ENCODE measurements around the gene TTC9B.
A peak's percentile ranks its signal among the peaks of the same experiment; 100 is the strongest.

Gene TTC9B

GRCh38 chr19:40247735-40248262 lies 29.6 kb upstream of the TTC9B start:
- DNase-seq, result no peak

- DNase-seq, result no peak
Measured at GRCh38 chr19:40247178-40247577, 29.0 kb upstream of the TTC9B start.

- no peak for DNase-seq
Measured at GRCh38 chr19:40246292-40247073, 28.3 kb upstream of the TTC9B start.

GRCh38 chr19:40245506-40246128 lies 27.4 kb upstream of the TTC9B start:
- peak in 1 of 2 donors; percentile 2 for DNase-seq

- DNase-seq, result no peak
Measured at GRCh38 chr19:40244579-40245317, 26.6 kb upstream of the TTC9B start.

GRCh38 chr19:40243181-40243580 lies 25.0 kb upstream of the TTC9B start:
- no peak for DNase-seq

GRCh38 chr19:40242480-40242879 lies 24.3 kb upstream of the TTC9B start:
- DNase-seq, result no peak

GRCh38 chr19:40241809-40242384 lies 23.7 kb upstream of the TTC9B start:
- DNase-seq, result no peak

- no peak for DNase-seq
Measured at GRCh38 chr19:40241125-40241808, 23.1 kb upstream of the TTC9B start.

GRCh38 chr19:40240332-40240731 lies 22.1 kb upstream of the TTC9B start:
- DNase-seq, result no peak

GRCh38 chr19:40239415-40240226 lies 21.4 kb upstream of the TTC9B start:
- no peak for DNase-seq

GRCh38 chr19:40238775-40239174 lies 20.6 kb upstream of the TTC9B start:
- no peak for DNase-seq

- DNase-seq, result no peak
Measured at GRCh38 chr19:40237791-40238190, 19.6 kb upstream of the TTC9B start.

GRCh38 chr19:40236366-40236765 lies 18.2 kb upstream of the TTC9B start:
- no peak for DNase-seq

GRCh38 chr19:40236026-40236355 lies 17.8 kb upstream of the TTC9B start:
- no peak for DNase-seq

GRCh38 chr19:40235238-40236025 lies 17.2 kb upstream of the TTC9B start:
- no peak for DNase-seq

GRCh38 chr19:40234429-40235237 lies 16.4 kb upstream of the TTC9B start:
- no peak for DNase-seq

GRCh38 chr19:40233811-40234389 lies 15.7 kb upstream of the TTC9B start:
- no peak for DNase-seq

- DNase-seq, result no peak
Measured at GRCh38 chr19:40232949-40233810, 15.0 kb upstream of the TTC9B start.
